PC-9 (cell line): Measurements from ENCODE around the gene PSMD2.

Source experiments
- CTCF ChIP-seq: fragments of 200-600 bp; sonication (generic); conservative IDR thresholded peaks from 2 replicates; pipeline ENCODE4 v1.6.1; 2017; ENCODE audit warnings: mixed run types, antibody characterized with exemption, mild to moderate bottlenecking, moderate library complexity
- EZH2 ChIP-seq: fragments of 200-600 bp; sonication (generic); IDR thresholded peaks from 2 replicates; pipeline ENCODE4 v1.8.0; 2017; ENCODE audit warnings: antibody characterized with exemption, low read depth

GRCh38 chr3:184255291-184256039 is 43.6 kb upstream of the PSMD2 start:
- TF ChIP-seq CTCF (no peak), EZH2 (no peak)
